Stomach (tissue), 4 donors: Measurements from ENCODE around the gene MYH8.

ENCODE experiments used
- EP300 ChIP-seq: sonication (generic); formaldehyde crosslinking; IDR thresholded peaks from one replicate; pipeline ENCODE4 v1.6.1; 2017; ENCODE audit warnings: antibody characterized with exemption
- POLR2AphosphoS5 ChIP-seq, 3 donors: sonication (generic); formaldehyde crosslinking; IDR thresholded peaks; one replicate each; pipeline ENCODE4 v1.6.1; 2016; ENCODE audit warnings: antibody characterized with exemption in 3 of 3
- TF ChIP-seq, protein P1 (sequence below), 7 experiments: fragments of 450-650 bp in 4 of 7; fragments of 200-600 bp in 3 of 7; sonication (generic) in 3 of 7; IDR thresholded peaks; one replicate each; pipeline ENCODE4 v1.5.1; 2016 to 2019; ENCODE audit warnings: antibody characterized with exemption in 7 of 7, control low read depth in 2 of 7, mild to moderate bottlenecking in 1 of 7

DNA sequence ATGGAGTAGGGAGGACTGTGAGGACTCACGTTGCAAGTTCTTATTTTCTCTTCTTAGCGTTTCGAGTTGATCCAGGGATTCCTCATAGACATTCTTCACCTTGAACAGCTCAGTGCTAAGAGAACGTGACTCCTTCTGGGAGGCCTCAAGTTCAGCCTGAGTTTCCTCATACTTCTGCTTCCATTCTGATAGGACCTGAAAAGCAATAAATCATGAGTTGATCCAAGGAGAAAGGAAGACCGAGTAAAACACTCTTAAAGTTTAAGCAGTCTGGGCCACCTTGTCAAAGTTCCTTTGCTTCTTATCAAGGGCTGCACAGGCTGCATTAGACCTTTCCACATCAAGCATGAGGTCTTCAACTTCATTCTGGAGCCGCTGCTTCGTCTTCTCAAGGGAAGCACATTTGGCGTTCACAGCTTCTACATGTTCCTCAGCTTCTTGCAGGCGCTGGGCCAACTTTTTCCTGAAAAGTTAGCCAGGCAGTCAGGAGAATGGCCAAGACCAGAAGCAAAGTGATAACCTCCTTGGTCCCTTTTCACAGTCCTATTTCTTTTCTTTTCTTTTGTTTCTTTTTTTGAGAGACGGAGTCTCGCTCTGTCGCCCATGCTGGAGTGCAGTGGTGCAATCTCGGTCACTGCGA is 25.1 kb downstream of the MYH8 start:
- TF ChIP-seq, protein P1, sequence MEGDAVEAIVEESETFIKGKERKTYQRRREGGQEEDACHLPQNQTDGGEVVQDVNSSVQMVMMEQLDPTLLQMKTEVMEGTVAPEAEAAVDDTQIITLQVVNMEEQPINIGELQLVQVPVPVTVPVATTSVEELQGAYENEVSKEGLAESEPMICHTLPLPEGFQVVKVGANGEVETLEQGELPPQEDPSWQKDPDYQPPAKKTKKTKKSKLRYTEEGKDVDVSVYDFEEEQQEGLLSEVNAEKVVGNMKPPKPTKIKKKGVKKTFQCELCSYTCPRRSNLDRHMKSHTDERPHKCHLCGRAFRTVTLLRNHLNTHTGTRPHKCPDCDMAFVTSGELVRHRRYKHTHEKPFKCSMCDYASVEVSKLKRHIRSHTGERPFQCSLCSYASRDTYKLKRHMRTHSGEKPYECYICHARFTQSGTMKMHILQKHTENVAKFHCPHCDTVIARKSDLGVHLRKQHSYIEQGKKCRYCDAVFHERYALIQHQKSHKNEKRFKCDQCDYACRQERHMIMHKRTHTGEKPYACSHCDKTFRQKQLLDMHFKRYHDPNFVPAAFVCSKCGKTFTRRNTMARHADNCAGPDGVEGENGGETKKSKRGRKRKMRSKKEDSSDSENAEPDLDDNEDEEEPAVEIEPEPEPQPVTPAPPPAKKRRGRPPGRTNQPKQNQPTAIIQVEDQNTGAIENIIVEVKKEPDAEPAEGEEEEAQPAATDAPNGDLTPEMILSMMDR (IDR thresholded peaks at IDR 0.05) = no peak
- TF ChIP-seq EP300 (no peak), POLR2AphosphoS5 (IDR thresholded peaks at IDR 0.05) (no peak)
